ENCODE measurements around the gene RFTN1.

Gene RFTN1

GRCh38 chr3:16347548-16347947 lies 166.0 kb downstream of the RFTN1 start:
- no peak for TF ChIP-seq CTCF (IDR thresholded peaks at IDR 0.05)
- Histone ChIP-seq H3K36me3 (peaks cover 0 to 18% (median 4%) of the 10 kb centered on the region in 3 donors), H3K4me1 (peaks cover 0 to 14% (median 0%) of the 10 kb centered on the region in 4 donors), H3K9me3 (no peaks in the 10 kb centered on the region), H3K4me3 (no peak overlapping the region), H3K27me3 (no peaks in the 10 kb centered on the region), H3K27ac (no peak overlapping the region)
- intact Hi-C loops (cut with DNase I; ENCODE audit: low total_unique reads), result no loop called here
- no peak for DNase-seq

DNA sequence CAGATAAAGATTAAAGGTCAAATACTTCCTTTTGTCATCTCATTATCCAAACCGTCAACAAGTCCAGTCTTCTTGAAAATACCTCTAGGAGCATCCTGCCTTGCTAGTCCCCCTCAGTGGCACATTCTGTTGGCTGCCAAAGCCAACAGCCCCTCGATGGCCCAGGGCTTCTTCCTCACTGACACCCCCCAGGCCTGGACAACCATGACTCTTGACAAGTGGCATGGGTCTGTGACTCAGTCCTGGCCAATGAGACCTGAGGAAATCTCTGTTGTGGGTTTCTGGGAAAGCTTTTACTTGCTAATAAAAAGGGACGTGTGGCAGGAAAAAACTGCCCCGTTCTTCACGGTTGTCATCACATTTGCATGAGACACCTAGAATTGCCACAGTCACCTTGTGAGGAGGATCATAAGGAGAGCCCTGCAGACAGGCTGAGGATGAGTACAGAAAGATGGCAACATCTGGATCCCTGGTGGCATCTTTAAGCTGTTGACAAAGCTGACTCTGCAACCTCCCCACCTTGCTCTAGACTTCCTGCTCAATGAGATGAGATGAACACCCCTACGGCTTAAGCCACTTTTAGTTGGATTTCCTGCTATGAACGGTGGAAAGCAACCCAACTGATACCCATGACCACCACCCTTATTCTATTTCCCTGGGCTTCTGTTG lies 167.0 kb downstream of the RFTN1 start:
- no peak for TF ChIP-seq CTCF (IDR thresholded peaks at IDR 0.05)
- DNase-seq, result no peak
- peaks cover 0 to 18% (median 4%) of the 10 kb centered on the region in 3 donors for H3K36me3 ChIP-seq
- peaks cover 0 to 14% (median 0%) of the 10 kb centered on the region in 4 donors for H3K4me1 ChIP-seq
- intact Hi-C loops (cut with DNase I; ENCODE audit: low total_unique reads), result no loop called here
- H3K4me3 ChIP-seq, result no peak overlapping the region
- no peaks in the 10 kb centered on the region for H3K9me3 ChIP-seq
- H3K27me3 ChIP-seq, result no peaks in the 10 kb centered on the region
- H3K27ac ChIP-seq, result no peak overlapping the region

DNA sequence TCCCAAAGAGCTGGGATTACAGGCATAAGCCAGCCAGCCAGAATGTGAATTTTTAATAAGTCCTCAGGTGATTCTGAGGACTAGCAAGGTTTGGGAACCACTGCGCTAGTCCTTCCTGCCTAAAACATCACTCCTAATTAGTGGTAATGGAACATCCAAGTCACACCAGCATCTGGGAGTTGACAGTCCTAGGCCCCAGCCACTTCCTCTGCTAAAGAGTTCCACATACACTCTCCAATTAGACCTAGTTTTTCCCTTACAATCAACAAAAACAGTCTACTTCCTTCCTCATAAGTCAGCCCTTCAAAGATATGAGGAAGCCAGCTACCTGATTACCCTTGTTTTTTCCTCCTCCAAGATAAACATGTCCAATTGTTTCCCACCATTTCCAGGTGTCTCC lies 170.4 kb downstream of the RFTN1 start:
- Histone ChIP-seq H3K36me3 (peaks cover 0 to 8% (median 4%) of the 10 kb centered on the region in 3 donors), H3K27me3 (no peaks in the 10 kb centered on the region), H3K4me3 (no peak overlapping the region), H3K9me3 (no peaks in the 10 kb centered on the region), H3K27ac (no peak overlapping the region), H3K4me1 (peaks cover 0 to 12% (median 2%) of the 10 kb centered on the region in 4 donors)
- TF ChIP-seq CTCF (IDR thresholded peaks at IDR 0.05), result no peak
- DNase-seq, result no peak
- intact Hi-C loops (cut with DNase I; ENCODE audit: low total_unique reads), result no loop called here

GRCh38 chr3:16338999-16339398 lies 174.5 kb downstream of the RFTN1 start:
- no peak for TF ChIP-seq CTCF (IDR thresholded peaks at IDR 0.05)
- peaks cover 0 to 12% (median 2%) of the 10 kb centered on the region in 4 donors for H3K4me1 ChIP-seq
- no peak overlapping the region for H3K27ac ChIP-seq
- peak in 1 of 2 donors; percentile 49 for DNase-seq
- H3K36me3 ChIP-seq, result peaks cover 0 to 22% (median 0%) of the 10 kb centered on the region in 3 donors
- no peaks in the 10 kb centered on the region for H3K27me3 ChIP-seq
- no peaks in the 10 kb centered on the region for H3K9me3 ChIP-seq
- intact Hi-C loops (cut with DNase I; ENCODE audit: low total_unique reads), result no loop called here
- H3K4me3 ChIP-seq, result no peak overlapping the region

DNA sequence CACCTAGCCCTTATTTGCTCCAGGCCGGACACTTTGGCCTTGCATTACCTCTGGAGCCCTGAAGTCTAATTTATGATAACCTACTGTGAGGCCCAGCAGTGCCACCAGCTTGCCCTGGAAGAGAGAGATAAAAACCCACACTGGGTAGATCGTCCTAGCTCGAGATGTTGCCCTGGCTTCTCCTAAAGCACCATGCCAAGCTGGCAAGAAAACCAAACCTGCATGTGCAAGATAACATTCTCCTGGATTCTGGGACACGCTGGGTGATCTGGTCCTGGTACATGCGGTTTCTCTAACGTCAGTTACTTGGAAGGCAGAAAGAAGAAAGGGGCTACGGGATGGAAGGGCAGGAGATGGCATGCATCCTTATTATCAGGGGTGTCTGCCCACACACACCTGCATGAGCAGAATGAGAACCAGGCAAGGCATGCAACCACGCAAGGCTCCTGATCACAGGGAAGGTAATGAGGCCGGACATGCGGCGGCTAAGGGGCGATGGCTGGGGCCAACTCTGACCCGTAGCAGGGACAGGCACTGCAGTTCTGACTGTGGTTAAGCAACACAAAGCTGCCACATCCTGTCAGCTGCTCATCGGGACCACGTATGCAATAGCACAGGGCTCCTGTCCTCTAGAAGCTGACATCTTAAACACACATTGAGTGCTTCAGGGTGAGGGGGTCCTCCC lies 175.5 kb downstream of the RFTN1 start:
- H3K27ac ChIP-seq, result no peak overlapping the region
- no peaks in the 10 kb centered on the region for H3K27me3 ChIP-seq
- no peak for TF ChIP-seq CTCF (IDR thresholded peaks at IDR 0.05)
- H3K4me1 ChIP-seq, result peaks cover 0 to 17% (median 4%) of the 10 kb centered on the region in 4 donors
- H3K36me3 ChIP-seq, result peaks cover 0 to 22% (median 0%) of the 10 kb centered on the region in 3 donors
- no peak for DNase-seq
- no peak overlapping the region for H3K4me3 ChIP-seq
- H3K9me3 ChIP-seq, result no peaks in the 10 kb centered on the region
- intact Hi-C loops (cut with DNase I; ENCODE audit: low total_unique reads), result no loop called here

All from tibial artery (tissue), 4 donors.